Measurements from ENCODE around the gene CYTH3. TPM values are rescaled to one million over a fixed set of nuclear protein-coding genes. Genes with fewer than 3 reads are reported as not detected.
A peak's percentile ranks its signal among the peaks of the same experiment; 100 is the strongest.

CYTH3 gene
- total and polyA plus RNA-seq, 2 of the 4 experiments (the other 2 are of a cell fraction), result 14.2 to 34.8 TPM

DNA sequence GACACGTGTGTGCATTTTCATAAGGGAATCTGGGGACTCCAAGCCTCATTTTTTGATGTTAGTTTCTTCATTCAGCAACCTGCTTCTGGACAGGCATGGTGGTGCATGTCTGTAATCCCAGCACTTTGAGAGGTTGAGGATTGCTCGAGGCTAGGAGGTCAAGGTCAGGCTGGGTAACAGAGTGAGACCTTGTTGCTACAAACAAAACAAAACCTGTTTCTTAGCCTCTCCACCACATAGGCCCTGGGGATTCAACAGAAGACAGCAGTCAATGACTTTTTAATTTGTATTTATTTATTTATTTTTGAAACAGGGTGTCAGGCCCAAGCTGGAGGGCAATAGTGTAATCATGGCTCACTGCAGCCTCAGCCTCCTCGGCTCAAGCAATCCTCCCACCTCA lies 6.9 kb upstream of the CYTH3 start:
- no peaks in the 10 kb centered on the region for H3K36me3 ChIP-seq (ENCODE audit: control insufficient read depth, insufficient read depth, low read length)
- H2BK120ac ChIP-seq (ENCODE audit: low read depth, low read length), result peak overlapping the region; percentile 60
- peak overlapping the region; percentile 36 for H2AFZ ChIP-seq (replicated peaks; ENCODE audit: low read length, poor library complexity)
- H2AK5ac ChIP-seq (ENCODE audit: low read depth, low read length), result peak overlapping the region; percentile 3; the same call in 1 of the 2 replicates
- intact Hi-C loops (cut with micrococcal nuclease) (no loop called here), dilution Hi-C loops (cut with HindIII; ENCODE audit: low sequenced_read_pairs, unreplicated experiment) (no loop called here), in situ Hi-C loops (cut with MboI; ENCODE audit: low sequenced_read_pairs) (no loop called here)
- no peak overlapping the region for H3K4me2 ChIP-seq (ENCODE audit: low read depth, low read length)
- POLR2A ChIA-PET (ENCODE audit: unreplicated experiment), result no interaction called here
- 0 out of 3 replicates have a peak overlapping the region, but pooled peaks have one; percentile 25 for H2BK15ac ChIP-seq (ENCODE audit: low read depth, low read length)
- ATAC-seq (ENCODE audit: low read depth), result no peak
- no peak overlapping the region for H4K5ac ChIP-seq (ENCODE audit: low read depth, low read length)
- peaks cover 18% of the 10 kb centered on the region for H3K4me1 ChIP-seq (ENCODE audit: control insufficient read depth, insufficient read depth, low read length)
- no peaks in the 10 kb centered on the region for H4K20me1 ChIP-seq (ENCODE audit: insufficient read depth, low read length)
- H4K8ac ChIP-seq (ENCODE audit: low read depth in 2 of 2, low read length in 2 of 2), result peak overlapping the region in 1 of 2 experiments; percentile 67; a peak in 1 of 4 replicates
- peaks cover 5% of the 10 kb centered on the region; the same call in 1 of the 2 replicates for H3K9me1 ChIP-seq (ENCODE audit: insufficient read depth, low read length)
- BruUV-seq (replicated peaks), result no TSS peak
- 50% methylated on average over 1 of the region's 3 CpGs; no CpG with 5 or more reads in 1 of the 2 experiments for WGBS, 2 experiments (ENCODE audit: extremely low coverage in 2 of 2, insufficient read length in 1 of 2)
- no peaks in the 10 kb centered on the region for H3K9me3 ChIP-seq (ENCODE audit: control insufficient read depth, insufficient read depth, low read length)
- H3K27ac ChIP-seq (ENCODE audit: insufficient read depth, low read length), result no peak overlapping the region
- no peak overlapping the region for H2AK9ac ChIP-seq (replicated peaks; ENCODE audit: low read depth, low read length, poor library complexity)
- peak overlapping the region; percentile 38 for H2BK20ac ChIP-seq (ENCODE audit: low read depth, low read length)
- H3K27me3 ChIP-seq (ENCODE audit: control insufficient read depth, insufficient read depth, low read length), result no peaks in the 10 kb centered on the region
- H3K18ac ChIP-seq (ENCODE audit: low read depth, low read length), result no peak overlapping the region
- peaks cover 0 to 3% of the 10 kb centered on the region in 2 experiments; a peak in 1 of 4 replicates for H3K79me1 ChIP-seq (ENCODE audit: low read depth in 1 of 2, low read length in 2 of 2)
- CTCF ChIA-PET, result no interaction called here
- no peak overlapping the region for H3K4me3 ChIP-seq (ENCODE audit: insufficient read depth, low read depth, low read length)
- no peak for TF ChIP-seq CTCF (conservative IDR thresholded peaks at IDR 0.05; ENCODE audit: low read depth, low read length)
- TF ChIP-seq RFX5 (IDR thresholded peaks at IDR 0.05; ENCODE audit: low read depth, low read length), result no peak
- no peak for TF ChIP-seq NFE2L2 (IDR thresholded peaks at IDR 0.05; ENCODE audit: low read depth, low read length)
- no peak for TF ChIP-seq MAZ (IDR thresholded peaks at IDR 0.05; ENCODE audit: borderline replicate concordance, low read depth, low read length)
- TF ChIP-seq MXI1 (IDR thresholded peaks at IDR 0.05; ENCODE audit: borderline replicate concordance, low read depth, low read length), result no peak
- no peak for TF ChIP-seq ELK1 (IDR thresholded peaks at IDR 0.05; ENCODE audit: borderline replicate concordance, low read depth, low read length)
- no peak for TF ChIP-seq CHD1 (IDR thresholded peaks at IDR 0.05; ENCODE audit: low read depth, low read length)
- TF ChIP-seq CEBPB (IDR thresholded peaks at IDR 0.05; ENCODE audit: low read depth, low read length), result no peak
- peak overlapping the region; percentile 44 for H4K91ac ChIP-seq (ENCODE audit: insufficient read depth, low read depth, low read length)
- 0 out of 2 replicates have a peak overlapping the region, but pooled peaks have one; percentile 46 for H3K14ac ChIP-seq (replicated peaks; ENCODE audit: low read depth, low read length)
- no peak overlapping the region for H3K56ac ChIP-seq (ENCODE audit: extremely low read depth, insufficient read depth, low read length)
- H3K9ac ChIP-seq (ENCODE audit: low read depth, low read length), result no peak overlapping the region
- H3K23ac ChIP-seq (ENCODE audit: low read depth, low read length), result 0 out of 2 replicates have a peak overlapping the region, but pooled peaks have one; percentile 10
- no peak for DNase-seq
- H3K4ac ChIP-seq (ENCODE audit: low read depth, low read length), result peak overlapping the region; percentile 52
- H2BK5ac ChIP-seq (ENCODE audit: low read depth, low read length, poor library complexity, severe bottlenecking), result no peak overlapping the region
